ENCODE results near the gene RNF167.

Gene RNF167

GRCh38 chr17:4898927-4899326, 41.1 kb upstream of the RNF167 start:
- DNase-seq (ENCODE audit: low spot score) = no peak
- no peak for TF ChIP-seq CTCF (IDR thresholded peaks at IDR 0.05; ENCODE audit: extremely low read depth, insufficient read depth, missing control alignments)
- in situ Hi-C loops (cut with MboI; ENCODE audit: low pct_unique_long_range_greater_than_20kb, low sequenced_read_pairs, unreplicated experiment) = no loop called here

GRCh38 chr17:4899341-4900230, 40.5 kb upstream of the RNF167 start, which contains the start of gene C17orf107:
C17orf107 (plus strand) TSS chr17:4899536; CDS start chr17:4899763, 227 bp downstream.
- peak; percentile 94 for DNase-seq (ENCODE audit: low spot score)
- in situ Hi-C loops (cut with MboI; ENCODE audit: low pct_unique_long_range_greater_than_20kb, low sequenced_read_pairs, unreplicated experiment) = no loop called here
- TF ChIP-seq CTCF (IDR thresholded peaks at IDR 0.05; ENCODE audit: extremely low read depth, insufficient read depth, missing control alignments) = peak; percentile 15

GRCh38 chr17:4900231-4901107, 39.6 kb upstream of the RNF167 start:
- TF ChIP-seq CTCF (IDR thresholded peaks at IDR 0.05; ENCODE audit: extremely low read depth, insufficient read depth, missing control alignments) = no peak
- in situ Hi-C loops (cut with MboI; ENCODE audit: low pct_unique_long_range_greater_than_20kb, low sequenced_read_pairs, unreplicated experiment) = no loop called here
- DNase-seq (ENCODE audit: low spot score) = no peak

GRCh38 chr17:4901108-4901647, 38.9 kb upstream of the RNF167 start:
- no peak for DNase-seq (ENCODE audit: low spot score)
- in situ Hi-C loops (cut with MboI; ENCODE audit: low pct_unique_long_range_greater_than_20kb, low sequenced_read_pairs, unreplicated experiment) = no loop called here
- no peak for TF ChIP-seq CTCF (IDR thresholded peaks at IDR 0.05; ENCODE audit: extremely low read depth, insufficient read depth, missing control alignments)

GRCh38 chr17:4901648-4902344, 38.3 kb upstream of the RNF167 start:
- no peak for DNase-seq (ENCODE audit: low spot score)
- TF ChIP-seq CTCF (IDR thresholded peaks at IDR 0.05; ENCODE audit: extremely low read depth, insufficient read depth, missing control alignments) = no peak
- in situ Hi-C loops (cut with MboI; ENCODE audit: low pct_unique_long_range_greater_than_20kb, low sequenced_read_pairs, unreplicated experiment) = no loop called here

GRCh38 chr17:4902540-4902939, 37.5 kb upstream of the RNF167 start:
- no peak for TF ChIP-seq CTCF (IDR thresholded peaks at IDR 0.05; ENCODE audit: extremely low read depth, insufficient read depth, missing control alignments)
- DNase-seq (ENCODE audit: low spot score) = no peak
- in situ Hi-C loops (cut with MboI; ENCODE audit: low pct_unique_long_range_greater_than_20kb, low sequenced_read_pairs, unreplicated experiment) = no loop called here

Data from GM13977 (cell line).